GM12891 (cell line): Measurements from ENCODE around the gene EPS8.

ENCODE experiments used
- PAX5 ChIP-seq: IDR thresholded peaks from 2 replicates; pipeline ENCODE4 v1.6.1; 2011; ENCODE audit warnings: low read length, moderate library complexity, mild to moderate bottlenecking; ENCODE audit not compliant: insufficient read depth, severe bottlenecking
- POLR2A ChIP-seq: IDR thresholded peaks from 2 replicates; pipeline ENCODE4 v1.6.1; 2011; ENCODE audit warnings: low read depth, low read length, control low read depth
- POLR2AphosphoS5 ChIP-seq: IDR thresholded peaks from 2 replicates; pipeline ENCODE4 v1.6.1; 2011; ENCODE audit warnings: low read depth, low read length, control low read depth
- POU2F2 ChIP-seq: IDR thresholded peaks from 2 replicates; pipeline ENCODE4 v1.6.1; 2011; ENCODE audit warnings: low read depth, mild to moderate bottlenecking, control low read depth, low read length, moderate library complexity

DNA sequence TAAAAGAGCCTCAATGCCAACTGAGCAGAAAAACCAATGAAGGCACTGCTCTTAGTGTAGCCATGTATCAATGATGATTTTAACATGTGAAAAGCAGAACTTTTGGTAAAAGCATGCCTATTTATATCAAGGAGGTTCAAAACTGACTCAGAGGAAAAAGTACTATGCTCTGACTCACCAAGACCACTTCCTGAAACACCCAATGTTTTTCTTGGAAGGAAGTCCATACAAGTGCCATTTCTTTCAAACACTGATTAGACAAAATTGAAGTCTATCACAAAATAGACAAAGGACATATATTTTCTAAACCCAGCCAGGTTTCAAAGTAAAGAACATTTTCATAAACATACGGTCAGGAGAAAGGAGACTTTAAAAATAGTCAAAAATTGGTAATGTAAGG lies 88.6 kb downstream of the EPS8 start:
- TF ChIP-seq POLR2AphosphoS5 (no peak), POLR2A (no peak), POU2F2 (no peak), PAX5 (no peak)
